Keratinocyte (primary cell): ENCODE results near the gene SLC38A3.

Source experiments
- EZH2 ChIP-seq: IDR thresholded peaks from one replicate; pipeline ENCODE4 v1.6.1; 2012; ENCODE audit warnings: inconsistent platforms, mild to moderate bottlenecking, low read length, moderate library complexity
- TF ChIP-seq, protein P1 (sequence below), 3 experiments: IDR thresholded peaks in 1 of 3; conservative IDR thresholded peaks in 1 of 3; optimal IDR thresholded peaks in 1 of 3; 2 replicates in 2 of 3; 3 replicates in 1 of 3; pipeline versions ENCODE3 to v1.5.1; 2011; ENCODE audit warnings: low read length in 3 of 3, mild to moderate bottlenecking in 3 of 3, moderate library complexity in 2 of 3, control low read depth in 1 of 3, inconsistent platforms in 1 of 3; ENCODE audit not compliant: insufficient read depth in 2 of 3; ENCODE audit errors: extremely low read depth in 1 of 3

DNA sequence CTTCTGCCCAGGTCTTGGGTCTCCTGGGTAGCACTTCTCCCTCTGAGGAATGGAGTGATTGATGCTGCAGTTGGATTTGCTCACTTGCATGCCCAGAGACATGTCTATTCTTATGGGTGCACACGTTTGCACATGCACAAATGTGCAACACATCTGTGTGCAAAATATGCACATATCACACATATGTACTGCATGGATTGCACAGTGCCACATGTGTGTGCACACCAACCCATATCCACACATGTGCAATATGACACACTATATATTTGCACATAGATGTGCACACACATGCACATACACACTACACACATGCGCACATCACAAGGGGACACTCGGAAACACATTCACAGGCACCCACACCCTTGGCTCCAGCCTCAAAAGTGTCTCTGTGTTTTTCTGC lies 63.2 kb downstream of the SLC38A3 start:
- TF ChIP-seq, protein P1, sequence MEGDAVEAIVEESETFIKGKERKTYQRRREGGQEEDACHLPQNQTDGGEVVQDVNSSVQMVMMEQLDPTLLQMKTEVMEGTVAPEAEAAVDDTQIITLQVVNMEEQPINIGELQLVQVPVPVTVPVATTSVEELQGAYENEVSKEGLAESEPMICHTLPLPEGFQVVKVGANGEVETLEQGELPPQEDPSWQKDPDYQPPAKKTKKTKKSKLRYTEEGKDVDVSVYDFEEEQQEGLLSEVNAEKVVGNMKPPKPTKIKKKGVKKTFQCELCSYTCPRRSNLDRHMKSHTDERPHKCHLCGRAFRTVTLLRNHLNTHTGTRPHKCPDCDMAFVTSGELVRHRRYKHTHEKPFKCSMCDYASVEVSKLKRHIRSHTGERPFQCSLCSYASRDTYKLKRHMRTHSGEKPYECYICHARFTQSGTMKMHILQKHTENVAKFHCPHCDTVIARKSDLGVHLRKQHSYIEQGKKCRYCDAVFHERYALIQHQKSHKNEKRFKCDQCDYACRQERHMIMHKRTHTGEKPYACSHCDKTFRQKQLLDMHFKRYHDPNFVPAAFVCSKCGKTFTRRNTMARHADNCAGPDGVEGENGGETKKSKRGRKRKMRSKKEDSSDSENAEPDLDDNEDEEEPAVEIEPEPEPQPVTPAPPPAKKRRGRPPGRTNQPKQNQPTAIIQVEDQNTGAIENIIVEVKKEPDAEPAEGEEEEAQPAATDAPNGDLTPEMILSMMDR (optimal IDR thresholded peaks at IDR 0.05 in 1 of 3, IDR thresholded peaks at IDR 0.05 in 1 of 3, conservative IDR thresholded peaks at IDR 0.05 in 1 of 3; ENCODE audit: extremely low read depth in 1 of 3, insufficient read depth in 2 of 3, low read length in 3 of 3): no peak
- no peak for TF ChIP-seq EZH2
